Parathyroid adenoma (tissue), 2 donors: ENCODE measurements around the gene GET3.

Source experiments
- H2AFZ ChIP-seq: fragments of 300-600 bp; sonication (generic); one replicate; pipeline ENCODE4 v1.7.0; 2017; ENCODE audit warnings: antibody characterized with exemption, mild to moderate bottlenecking
- H3K27ac ChIP-seq: fragments of 300-600 bp; sonication (generic); one replicate; pipeline ENCODE4 v1.7.0; 2017
- H3K27me3 ChIP-seq: fragments of 300-600 bp; sonication (generic); one replicate; pipeline ENCODE4 v1.7.0; 2017; ENCODE audit warnings: low read length; ENCODE audit not compliant: control insufficient read depth, insufficient read depth
- H3K36me3 ChIP-seq: fragments of 300-600 bp; sonication (generic); one replicate; pipeline ENCODE4 v1.7.0; 2017; ENCODE audit warnings: low read length; ENCODE audit not compliant: control insufficient read depth, insufficient read depth
- H3K4me1 ChIP-seq: fragments of 300-600 bp; sonication (generic); one replicate; pipeline ENCODE4 v1.7.0; 2017; ENCODE audit warnings: control low read depth
- H3K4me2 ChIP-seq: fragments of 300-600 bp; sonication (generic); one replicate; pipeline ENCODE4 v1.7.0; 2017; ENCODE audit warnings: low read length
- H3K4me3 ChIP-seq: fragments of 300-600 bp; sonication (generic); one replicate; pipeline ENCODE4 v1.7.0; 2017; ENCODE audit warnings: low read depth, low read length
- H3K79me2 ChIP-seq: fragments of 300-600 bp; sonication (generic); one replicate; pipeline ENCODE4 v1.7.0; 2017; ENCODE audit warnings: control low read depth
- H3K9ac ChIP-seq: fragments of 300-600 bp; sonication (generic); one replicate; pipeline ENCODE4 v1.7.0; 2017; ENCODE audit warnings: mild to moderate bottlenecking
- H3K9me3 ChIP-seq: fragments of 300-600 bp; sonication (generic); one replicate; pipeline ENCODE4 v1.7.0; 2017; ENCODE audit warnings: low read length; ENCODE audit not compliant: control insufficient read depth
- CTCF ChIP-seq: fragments of 300-600 bp; sonication (generic); IDR thresholded peaks from one replicate; pipeline ENCODE4 v1.7.0; 2017; ENCODE audit warnings: antibody characterized with exemption, mild to moderate bottlenecking
- donor health status: primary hyperparathyroidism.

The GET3 gene

GRCh38 chr19:12759686-12760085, 22.4 kb downstream of the GET3 start:
- TF ChIP-seq CTCF, result no peak
- Histone ChIP-seq H3K36me3 (no peaks in the 10 kb centered on the region), H3K4me3 (no peak overlapping the region), H3K4me2 (no peak overlapping the region), H3K9me3 (no peaks in the 10 kb centered on the region), H2AFZ (no peak overlapping the region), H3K9ac (no peak overlapping the region), H3K27me3 (no peaks in the 10 kb centered on the region), H3K27ac (no peak overlapping the region), H3K79me2 (no peaks in the 10 kb centered on the region), H3K4me1 (peaks cover 2% of the 10 kb centered on the region)

GRCh38 chr19:12763100-12763499, 25.8 kb downstream of the GET3 start:
- Histone ChIP-seq H3K27me3 (no peaks in the 10 kb centered on the region), H3K27ac (no peak overlapping the region), H3K9ac (no peak overlapping the region), H3K4me1 (no peaks in the 10 kb centered on the region), H3K36me3 (no peaks in the 10 kb centered on the region), H3K9me3 (no peaks in the 10 kb centered on the region), H2AFZ (no peak overlapping the region), H3K4me2 (no peak overlapping the region), H3K4me3 (no peak overlapping the region), H3K79me2 (no peaks in the 10 kb centered on the region)
- no peak for TF ChIP-seq CTCF

GRCh38 chr19:12764698-12765097, 27.4 kb downstream of the GET3 start:
- Histone ChIP-seq H3K4me3 (no peak overlapping the region), H3K27me3 (no peaks in the 10 kb centered on the region), H3K9me3 (no peaks in the 10 kb centered on the region), H3K9ac (no peak overlapping the region), H3K79me2 (no peaks in the 10 kb centered on the region), H2AFZ (no peak overlapping the region), H3K4me1 (no peaks in the 10 kb centered on the region), H3K36me3 (no peaks in the 10 kb centered on the region), H3K4me2 (no peak overlapping the region), H3K27ac (no peak overlapping the region)
- TF ChIP-seq CTCF, result no peak

- no peak overlapping the region for H3K9ac ChIP-seq
- TF ChIP-seq CTCF, result peak; percentile 89
- no peaks in the 10 kb centered on the region for H3K36me3 ChIP-seq
- no peaks in the 10 kb centered on the region for H3K4me1 ChIP-seq
- no peaks in the 10 kb centered on the region for H3K9me3 ChIP-seq
- no peaks in the 10 kb centered on the region for H3K27me3 ChIP-seq
- H3K4me2 ChIP-seq, result peak overlapping the region; percentile 43
- H3K79me2 ChIP-seq, result peaks cover 2% of the 10 kb centered on the region
- H3K27ac ChIP-seq, result peak overlapping the region; percentile 13
- peak overlapping the region; percentile 16 for H2AFZ ChIP-seq
- H3K4me3 ChIP-seq, result no peak overlapping the region
Observed at GRCh38 chr19:12766051-12766521, 28.8 kb downstream of the GET3 start.

- Histone ChIP-seq H3K79me2 (peaks cover 2% of the 10 kb centered on the region), H3K4me3 (no peak overlapping the region), H3K9me3 (no peaks in the 10 kb centered on the region), H3K36me3 (no peaks in the 10 kb centered on the region), H3K27me3 (no peaks in the 10 kb centered on the region), H3K27ac (no peak overlapping the region), H2AFZ (no peak overlapping the region), H3K4me2 (no peak overlapping the region), H3K9ac (no peak overlapping the region), H3K4me1 (no peaks in the 10 kb centered on the region)
- TF ChIP-seq CTCF, result no peak
Observed at GRCh38 chr19:12767150-12767549, 29.9 kb downstream of the GET3 start.
